Activated CD8-positive, alpha-beta memory T cell treated with anti-CD3 and anti-CD28 coated beads, Interleukin-2, amount 50 U/mL, for 48 hours (primary cell): ENCODE measurements around the gene ADGRA1.
"Not testable (repeated sequence)": the region's sequence is repeated elsewhere in the genome, so short reads cannot be mapped to it uniquely, and the experiment has no call there.

Experiments used
- DNase-seq: peaks from one replicate; pipeline ENCODE4 v3.0.0-alpha.2; 2020

The ADGRA1 gene

DNA sequence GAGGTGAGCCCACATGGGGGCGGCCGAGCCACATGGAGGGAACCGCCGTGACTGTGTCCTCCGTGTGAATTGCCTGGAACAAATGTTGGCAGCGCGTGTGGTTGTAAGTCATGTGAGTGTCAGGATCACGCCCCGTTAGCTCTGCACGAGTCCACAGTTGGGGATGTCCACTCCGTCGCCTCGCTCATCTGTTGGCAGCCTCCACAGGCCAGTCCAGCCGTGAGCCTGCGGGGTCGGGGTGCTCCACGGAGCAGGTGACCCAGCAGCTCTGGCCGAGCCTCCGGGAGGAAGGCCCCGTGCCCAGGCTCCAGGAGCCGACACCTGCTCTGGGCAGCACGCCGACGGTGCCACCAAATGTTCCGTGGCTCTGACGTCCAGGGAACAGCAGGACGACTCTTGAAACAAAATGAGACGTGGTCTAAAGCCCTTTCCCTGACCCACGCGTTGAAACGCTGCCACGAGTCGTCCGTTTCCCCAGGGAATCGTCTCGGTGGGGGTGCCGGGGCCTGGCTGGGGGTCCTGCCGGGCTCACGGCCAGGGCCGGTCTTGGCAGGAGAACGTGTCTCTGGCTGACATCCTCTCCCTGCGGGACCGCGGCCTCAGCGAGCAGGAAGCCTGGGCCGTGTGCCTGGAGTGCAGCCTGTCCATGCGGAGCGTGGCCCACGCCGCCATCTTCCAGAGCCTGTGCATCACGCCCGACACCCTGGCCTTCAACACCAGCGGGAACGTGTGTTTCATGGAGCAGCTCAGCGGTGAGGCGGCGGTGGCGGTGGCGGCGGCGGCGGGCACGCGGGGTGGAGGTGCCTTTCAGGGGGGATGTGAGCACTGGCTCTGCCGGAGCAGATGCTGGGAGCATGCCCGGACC, 79.3 kb downstream of the ADGRA1 start:
- DNase-seq: no peak

DNA sequence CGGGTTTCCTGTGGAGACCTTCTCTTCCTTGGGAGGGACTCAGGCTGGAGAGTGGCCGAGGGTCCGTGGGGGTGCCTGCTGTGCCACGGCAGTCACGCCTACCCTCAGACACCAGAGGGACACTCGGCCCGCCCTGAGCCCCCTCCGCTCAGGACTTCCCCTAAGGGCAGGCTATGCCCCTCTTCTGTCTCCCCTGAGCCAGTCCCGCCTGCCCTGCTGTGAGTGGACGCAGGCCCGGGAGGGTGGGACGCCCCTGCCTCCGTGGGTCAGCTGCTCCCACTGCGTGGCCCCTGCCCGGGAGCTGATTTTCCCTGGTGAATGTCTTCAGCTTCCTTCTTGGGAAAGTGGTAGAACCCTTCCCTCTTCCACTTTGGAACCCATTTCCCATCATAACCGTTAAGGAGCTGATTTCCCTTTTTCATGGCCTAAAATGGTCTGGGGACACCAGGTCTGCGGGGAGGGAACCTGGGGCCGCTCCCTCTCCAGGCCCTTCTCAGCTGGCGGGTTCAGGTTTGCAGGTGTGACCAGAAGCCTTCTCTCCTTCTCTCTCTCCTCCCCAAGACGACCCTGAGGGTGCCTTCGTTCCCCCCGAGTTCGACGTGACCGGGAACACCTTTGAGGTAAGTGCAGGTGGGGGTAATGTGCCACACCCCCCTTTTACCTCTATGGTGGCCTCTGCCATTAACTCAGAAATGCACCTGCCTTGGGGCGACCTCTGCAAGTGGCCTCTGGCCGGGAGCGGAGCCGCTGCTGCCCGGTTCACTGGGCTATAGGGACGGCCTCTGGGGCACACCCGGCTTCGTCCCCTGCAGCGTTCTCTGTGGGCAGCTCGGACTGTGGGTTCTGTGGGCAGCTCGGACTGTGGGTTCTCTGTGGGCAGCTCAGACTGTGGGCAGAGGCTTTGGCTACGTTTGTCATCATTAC, 80.2 kb downstream of the ADGRA1 start:
- DNase-seq: no peak

DNA sequence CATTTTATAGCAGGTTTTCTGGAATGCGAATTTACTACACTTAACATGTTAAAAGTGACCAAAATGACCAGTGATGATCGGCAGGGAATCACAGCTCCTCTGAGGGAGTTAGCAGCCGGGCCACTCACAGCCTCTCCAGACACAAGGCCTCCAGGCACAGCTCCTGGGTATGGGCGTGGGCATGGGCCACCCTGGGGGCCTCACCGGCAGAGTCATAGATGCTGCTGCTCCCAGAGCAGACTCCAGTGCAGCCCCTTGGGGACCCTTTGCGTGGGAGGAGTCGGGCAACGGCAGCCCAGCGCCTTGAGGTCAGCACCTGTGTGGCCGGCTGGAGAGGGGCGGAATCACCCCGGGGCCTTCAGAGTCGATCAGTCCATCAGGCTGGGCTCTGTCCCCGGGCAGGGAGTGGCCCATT, 80.9 kb downstream of the ADGRA1 start:
- no peak for DNase-seq

DNA sequence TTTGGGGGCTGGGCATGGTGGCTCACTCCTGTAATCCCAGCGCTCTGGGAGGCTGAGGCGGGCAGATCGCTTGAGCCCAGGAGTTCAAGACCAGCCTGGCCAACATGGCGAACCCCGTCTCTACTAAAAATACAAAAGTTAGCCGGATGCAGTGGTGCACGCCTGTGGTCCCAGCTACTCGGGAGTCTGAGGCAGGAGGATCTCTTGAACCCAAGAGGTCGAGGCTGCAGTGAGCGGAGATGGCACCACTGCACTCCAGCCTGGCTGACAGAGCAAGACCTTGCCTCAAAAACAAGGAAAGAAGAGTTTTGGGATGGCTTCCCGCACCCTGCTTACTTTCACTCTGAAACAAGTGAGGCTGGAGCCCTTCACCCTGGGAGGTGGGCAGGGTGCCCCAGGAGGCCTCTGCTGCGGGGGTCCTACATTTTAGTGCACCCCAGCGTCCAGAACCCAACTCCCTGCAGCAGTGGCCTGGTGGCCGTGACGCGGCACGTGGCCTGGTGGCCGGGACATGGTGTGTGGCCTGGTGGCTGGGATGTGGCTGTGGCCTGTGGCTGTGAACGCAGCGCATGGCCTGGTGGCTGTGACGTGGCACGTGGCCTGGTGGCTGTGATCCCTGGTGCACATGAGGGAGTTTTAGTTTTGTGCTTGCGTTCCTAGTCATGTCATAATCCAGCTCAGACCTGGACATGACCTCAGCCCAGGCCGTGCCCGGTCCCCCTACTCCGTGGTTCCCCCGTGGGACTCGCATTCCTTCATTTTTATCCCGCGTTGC, 81.6 kb downstream of the ADGRA1 start:
- no peak for DNase-seq

DNA sequence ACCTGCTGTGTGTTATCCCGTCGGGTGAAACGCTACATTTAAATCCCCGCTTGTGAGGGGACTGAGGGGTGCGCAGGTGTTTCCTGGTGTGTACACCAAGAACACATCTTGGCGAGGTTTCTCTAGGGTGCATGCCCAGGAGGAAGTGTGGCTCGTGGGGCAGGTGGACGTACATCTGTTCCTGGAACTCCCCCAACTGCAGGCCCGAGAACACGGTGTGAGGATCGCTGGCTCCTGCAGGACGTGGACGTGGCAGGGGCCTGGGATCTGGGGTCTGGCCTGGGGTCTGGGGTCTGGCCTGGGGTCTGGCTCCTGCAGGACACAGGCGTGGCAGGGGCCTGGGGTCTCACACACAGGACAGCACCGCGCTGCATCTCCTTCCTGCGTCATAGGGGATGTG, 82.4 kb downstream of the ADGRA1 start:
- no peak for DNase-seq

DNA sequence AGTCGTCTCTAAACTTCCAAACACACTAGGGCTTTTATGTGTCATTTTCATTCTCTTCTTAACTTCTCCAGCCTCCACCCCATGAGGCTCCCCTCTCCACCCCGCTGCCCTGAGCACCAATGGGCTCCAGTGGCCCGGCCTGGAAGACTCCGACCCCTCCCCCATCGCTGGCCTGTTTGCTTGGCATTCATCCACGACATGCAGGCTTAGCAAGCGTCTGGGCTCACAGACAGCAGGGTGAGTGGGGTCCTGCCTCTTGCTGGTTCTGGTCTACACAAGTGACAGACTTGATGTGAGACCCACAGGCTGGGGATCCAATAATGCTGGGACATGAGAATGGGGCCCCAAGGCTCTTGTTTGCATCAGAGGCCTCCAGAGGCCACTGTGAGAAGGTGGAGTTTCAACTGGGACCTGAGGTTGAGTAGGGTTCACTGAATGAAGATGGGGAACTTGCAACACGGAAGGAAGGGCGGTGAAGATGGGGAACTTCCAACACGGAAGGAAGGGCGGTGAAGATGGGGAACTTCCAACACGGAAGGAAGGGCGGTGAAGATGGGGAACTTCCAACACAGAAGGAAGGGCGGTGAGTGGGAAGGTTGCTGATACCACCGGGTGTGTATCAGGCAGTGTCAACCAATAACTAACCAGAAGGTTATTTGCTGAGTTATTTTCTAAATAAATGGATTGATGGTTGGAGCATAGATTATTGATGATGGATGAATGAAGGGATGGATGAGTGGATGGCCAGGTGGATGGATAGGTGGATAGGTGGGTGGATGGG, 86.3 kb downstream of the ADGRA1 start:
- DNase-seq: no peak

DNA sequence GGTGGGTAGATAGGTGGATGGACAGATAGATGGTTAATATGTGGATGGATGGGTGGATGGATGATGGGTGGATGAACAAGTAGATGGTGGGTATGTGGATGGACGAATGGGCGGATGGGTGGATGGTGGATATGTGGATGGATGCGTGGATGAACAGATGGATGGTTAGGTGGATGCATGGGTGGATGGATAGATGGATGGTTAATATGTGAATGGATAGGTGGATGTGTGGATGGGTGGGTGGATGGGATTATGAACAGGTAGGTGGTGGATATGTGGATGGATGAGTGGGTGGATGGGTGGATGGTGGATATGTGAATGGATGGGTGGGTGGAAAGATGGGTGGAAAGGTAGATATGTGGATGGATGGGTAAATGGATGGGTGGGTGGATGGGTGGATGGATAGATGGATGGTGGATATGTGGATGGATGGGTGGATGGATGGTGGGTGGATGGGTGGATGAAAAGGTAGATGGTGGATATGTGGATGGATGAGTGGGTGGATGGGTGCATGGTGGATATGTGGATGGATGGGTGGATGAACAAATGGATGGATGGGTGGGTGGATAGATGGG, 87.1 kb downstream of the ADGRA1 start:
- DNase-seq: no peak

DNA sequence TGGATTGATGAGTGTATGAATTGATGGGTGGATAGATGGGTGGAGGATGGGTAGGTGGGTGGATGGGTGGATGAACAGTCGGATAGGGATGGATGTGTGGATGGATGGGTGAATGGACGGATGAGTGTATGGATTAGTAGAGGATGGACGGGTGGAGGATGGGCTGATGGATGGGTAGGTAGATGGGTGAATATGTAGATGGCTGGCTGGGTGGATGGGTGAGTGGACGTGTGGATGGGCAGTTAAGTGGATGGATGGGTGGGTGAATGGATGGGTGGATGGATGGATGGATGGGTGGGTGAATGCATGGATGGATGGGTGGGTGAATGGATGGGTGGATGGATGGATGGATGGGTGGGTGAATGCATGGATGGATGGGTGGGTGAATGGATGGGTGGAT, 87.9 kb downstream of the ADGRA1 start:
- DNase-seq: not testable (repeated sequence)

DNA sequence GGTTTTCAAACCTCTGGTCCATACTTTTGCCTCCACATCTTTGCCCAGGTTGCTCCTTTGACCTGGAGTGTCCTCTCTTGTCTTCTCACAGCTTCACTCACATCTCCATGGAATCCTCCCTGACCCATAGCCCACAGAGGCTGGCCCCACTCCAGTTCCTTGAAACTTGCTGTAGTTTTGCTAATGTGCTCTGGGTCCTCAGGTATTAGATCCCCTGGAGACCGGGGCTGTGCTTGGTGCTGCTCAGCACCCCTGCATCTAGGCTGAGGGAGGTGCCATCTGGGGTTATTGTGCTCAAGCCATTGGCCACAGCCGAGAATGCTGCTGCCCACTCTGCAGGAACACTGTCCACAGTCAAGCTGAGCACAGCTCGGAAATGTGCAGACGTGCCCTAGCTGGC, 88.8 kb downstream of the ADGRA1 start:
- no peak for DNase-seq

DNA sequence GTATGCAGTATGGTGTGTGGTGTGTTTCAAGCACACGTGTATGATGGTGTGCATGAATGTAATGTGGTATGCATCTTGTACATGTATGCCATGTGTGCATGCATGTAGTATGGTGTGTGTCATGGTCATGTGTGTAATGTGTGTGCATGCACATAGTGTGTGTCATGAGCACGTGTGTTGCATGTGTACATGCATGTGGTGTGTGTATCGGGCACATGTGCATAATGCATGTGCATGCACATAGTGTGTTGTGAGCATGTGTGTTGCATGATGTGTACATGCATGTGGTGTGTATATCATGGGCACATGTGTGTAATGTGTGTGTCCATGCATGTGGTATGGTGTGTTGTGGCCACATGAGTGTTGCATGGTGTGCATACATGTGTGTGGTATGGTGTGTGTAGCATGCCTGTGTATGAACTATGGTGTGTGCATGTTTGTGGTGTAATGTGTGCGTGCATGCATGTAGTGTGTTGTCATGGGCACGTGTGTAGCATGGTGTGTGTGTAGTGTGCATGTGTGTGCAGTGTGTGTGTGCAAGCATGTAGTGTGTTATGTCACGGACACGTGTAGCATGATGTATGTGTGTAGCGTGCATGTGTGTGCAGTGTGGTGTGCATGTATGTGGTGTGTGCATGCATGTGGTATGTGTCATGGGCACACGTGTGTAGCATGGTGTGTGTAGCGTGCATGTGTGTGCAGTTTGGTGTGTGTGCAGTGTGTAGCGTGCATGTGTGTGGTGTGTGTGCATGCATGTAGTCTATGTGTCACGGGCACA, 89.8 kb downstream of the ADGRA1 start:
- no peak for DNase-seq

DNA sequence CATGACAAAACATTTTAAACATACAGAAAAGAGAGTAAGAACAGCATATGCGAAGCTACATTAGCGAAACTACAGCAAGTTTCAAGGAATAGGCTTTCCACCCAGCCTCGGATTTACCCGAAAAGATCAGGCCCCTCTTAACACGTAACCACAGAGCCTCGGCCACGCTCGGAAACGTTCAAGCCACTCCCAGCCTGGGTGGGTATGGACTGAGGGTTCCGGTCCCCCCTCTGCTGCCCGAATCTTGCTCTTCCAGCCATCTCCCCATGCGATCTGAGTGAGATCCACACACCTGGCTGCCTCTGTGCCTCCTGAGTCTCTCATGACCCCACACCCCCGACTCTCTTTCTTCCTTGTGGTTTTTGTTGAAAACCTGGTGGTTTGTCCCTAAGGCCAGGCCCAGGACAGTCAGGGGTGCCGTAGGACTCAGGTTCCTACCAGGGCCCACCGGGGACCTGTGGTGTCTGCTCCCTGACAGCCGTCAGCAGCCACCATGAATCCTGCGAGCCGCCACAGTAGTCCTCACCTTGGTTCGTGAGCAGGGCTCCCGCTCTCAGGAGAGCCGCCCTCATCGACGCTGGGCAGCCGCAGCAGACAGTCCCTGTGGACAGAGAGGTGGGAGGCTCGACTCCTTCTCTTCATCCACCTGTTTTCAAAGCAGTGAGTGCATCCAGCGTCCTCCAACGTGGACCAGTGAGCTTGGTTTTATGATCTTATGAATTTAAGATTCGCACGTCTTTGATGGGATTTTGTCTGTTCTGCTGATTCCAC, 90.8 kb downstream of the ADGRA1 start:
- no peak for DNase-seq

DNA sequence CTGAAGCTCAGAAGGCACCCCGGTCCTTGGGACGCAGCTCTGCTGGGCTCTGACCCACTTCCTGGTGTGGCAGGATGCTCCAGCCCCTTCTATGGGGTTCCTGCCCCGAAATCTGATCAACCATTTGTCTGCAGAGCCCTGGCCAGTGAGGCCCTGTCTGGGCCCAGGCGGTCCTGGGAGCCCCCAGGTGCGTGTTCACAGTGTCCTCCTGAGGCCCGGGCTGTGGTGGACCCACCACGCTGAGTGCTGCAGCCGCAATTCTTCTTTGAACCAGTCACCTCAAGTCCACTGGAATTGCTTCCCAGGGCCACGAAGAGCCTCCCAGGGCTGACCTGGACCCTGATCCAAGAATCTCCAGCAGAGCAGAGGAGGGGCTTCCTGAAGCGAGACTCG, 91.4 kb downstream of the ADGRA1 start:
- no peak for DNase-seq

DNA sequence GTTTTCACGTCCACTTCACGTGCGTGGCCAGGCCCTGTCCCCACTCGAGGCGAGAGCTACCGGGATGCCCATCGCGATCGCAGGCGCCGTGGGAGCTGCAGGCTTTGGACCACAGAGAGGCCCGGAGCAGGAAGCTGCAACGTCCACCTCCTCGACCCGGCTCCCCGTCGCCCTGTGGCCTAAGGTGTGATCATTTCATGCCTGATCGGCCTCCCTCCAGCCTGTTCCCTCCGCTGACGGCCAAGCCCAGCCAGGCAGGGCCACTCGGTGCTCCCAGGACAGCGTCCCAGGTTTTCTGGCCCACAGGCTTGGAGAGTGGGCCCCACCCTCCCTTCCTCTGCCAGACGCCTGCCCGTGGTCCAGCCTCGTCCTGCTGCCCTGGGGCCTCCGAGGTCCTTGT, 91.9 kb downstream of the ADGRA1 start:
- no peak for DNase-seq

DNA sequence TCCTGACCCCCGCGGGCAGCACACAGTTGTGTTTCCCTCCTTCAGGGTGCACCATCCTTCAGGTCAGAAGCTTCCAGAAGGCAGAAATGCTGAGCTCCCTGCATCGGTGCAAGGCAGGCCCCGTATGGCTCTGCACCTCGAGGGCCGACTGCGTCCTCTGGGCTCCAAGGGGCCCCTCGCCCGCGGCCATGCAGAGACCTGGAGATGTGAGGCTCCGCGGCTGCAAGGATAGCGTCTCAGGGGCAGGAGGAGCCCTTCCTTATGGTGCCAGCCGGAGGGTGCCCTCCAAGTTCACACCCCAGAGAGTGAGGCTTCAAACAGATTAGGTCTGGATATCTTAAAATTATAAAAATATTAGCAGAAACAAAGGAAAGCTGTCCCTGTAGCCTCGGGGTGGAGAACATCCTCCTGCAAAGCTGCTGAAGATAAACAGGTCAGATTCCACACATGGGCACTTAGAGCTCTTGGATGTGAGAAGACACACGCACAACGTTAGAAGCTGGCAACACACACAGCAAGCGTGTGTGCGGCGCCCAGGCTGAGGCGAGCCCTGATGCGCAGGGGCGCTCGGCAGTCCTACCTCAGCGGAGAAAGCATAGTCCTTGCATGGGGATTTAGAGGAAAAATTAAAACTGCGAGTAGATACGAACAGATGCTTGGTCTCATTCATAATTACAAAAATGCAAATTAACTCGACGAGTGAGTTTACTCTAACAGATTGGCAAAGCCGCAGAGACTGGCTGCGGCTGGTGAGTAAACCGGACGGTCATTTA, 92.7 kb downstream of the ADGRA1 start:
- DNase-seq: no peak

DNA sequence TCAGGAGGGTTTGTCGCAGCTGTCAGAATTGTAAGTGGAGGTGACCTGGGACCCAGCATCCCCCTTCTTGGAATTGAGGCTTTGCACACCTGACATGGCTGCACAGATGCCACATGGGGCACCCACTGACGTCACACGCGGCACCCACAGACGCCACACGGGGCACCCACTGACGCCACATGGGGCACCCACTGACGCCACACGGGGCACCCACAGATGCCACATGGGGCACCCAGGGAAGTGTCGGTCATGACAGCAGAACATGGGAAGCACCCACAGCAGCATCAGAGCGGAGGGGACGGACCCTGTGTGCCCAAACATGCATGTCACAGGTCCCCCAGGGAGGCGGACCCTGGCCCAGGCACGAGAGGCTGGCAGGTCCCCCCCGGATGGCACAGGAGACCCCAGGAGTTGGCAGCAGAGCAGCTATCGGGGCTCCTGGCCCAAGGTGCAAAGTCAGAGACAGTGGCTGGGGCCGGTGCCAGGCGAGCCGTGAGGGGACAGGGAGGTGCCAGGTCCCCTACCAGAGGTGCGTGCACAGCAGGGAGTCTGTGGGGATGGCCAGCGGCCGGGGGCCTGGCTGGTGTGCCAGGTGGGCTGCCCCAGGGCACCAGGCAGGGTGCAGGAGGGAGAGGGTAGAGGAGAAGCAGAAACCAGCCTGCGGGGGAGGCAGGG, 93.4 kb downstream of the ADGRA1 start:
- no peak for DNase-seq
